Measurements from ENCODE around the gene ZNF75A. TPM values are rescaled to one million over a fixed set of nuclear protein-coding genes. Genes with fewer than 3 reads are reported as not detected.

ZNF75A gene
- total and polyA plus RNA-seq, 9 of the 15 experiments (the other 6 are each of a cell fraction or from before 2014, with no cell fraction given), result 7.2 to 24.5 (median 17.1) TPM

GRCh38 chr16:3364774-3365427 is 59.6 kb downstream of the ZNF75A start:
- DNase-seq (ENCODE audit: extremely low read depth in 1 of 4, low spot score in 3 of 4) (no peak), FAIRE-seq (no peak), ATAC-seq (no peak)
- Histone ChIP-seq H3K4me2 (ENCODE audit: insufficient read depth, low read length) (no peak overlapping the region), H3K27ac (ENCODE audit: extremely low read depth, low read depth, low read length) (no peak overlapping the region), H3K27me3 (ENCODE audit: control insufficient read depth in 2 of 2, insufficient read depth in 2 of 2, low read length in 2 of 2) (peaks cover 5 to 10% of the 10 kb centered on the region in 2 experiments; a peak in 3 of 5 replicates), H4K20me1 (replicated peaks; ENCODE audit: control insufficient read depth, insufficient read depth, low read length) (no peaks in the 10 kb centered on the region), H3K9me3 (replicated peaks; ENCODE audit: control insufficient read depth, insufficient read depth, low read depth, low read length) (peaks cover 1% of the 10 kb centered on the region; the same call in 1 of the 2 replicates), H3K4me3 (no peak overlapping the region), H3K4me1 (replicated peaks in 1 of 2; ENCODE audit: control insufficient read depth in 2 of 2, insufficient read depth in 2 of 2, low read length in 2 of 2) (peaks cover 0 to 6% of the 10 kb centered on the region in 2 experiments; a peak in 1 of 5 replicates), H3K9me1 (ENCODE audit: control insufficient read depth, insufficient read depth, low read length) (no peaks in the 10 kb centered on the region), H3K36me3 (ENCODE audit: control insufficient read depth, insufficient read depth, low read length) (no peaks in the 10 kb centered on the region), H3K9ac (ENCODE audit: insufficient read depth in 1 of 2, low read depth in 2 of 2, low read length in 2 of 2) (no peak overlapping the region), H3K79me2 (ENCODE audit: control insufficient read depth, insufficient read depth, low read length) (no peaks in the 10 kb centered on the region), H2AFZ (ENCODE audit: low read depth, low read length) (no peak overlapping the region)
- in situ Hi-C loops (cut with MboI) (no loop called here), intact Hi-C loops (cut with micrococcal nuclease) (loop anchor here (10.0 kb wide), 1 partner anchor 130 kb away; the partner anchor contains the start of gene C16orf90)
- 0 out of 2 replicates have a peak, but pooled peaks have one; percentile 10 for TF ChIP-seq CEBPG (CRISPR knock-in tag; IDR thresholded peaks at IDR 0.05)
- no peak for TF ChIP-seq CEBPG (tag; conservative IDR thresholded peaks at IDR 0.05 in 1 of 2, IDR thresholded peaks at IDR 0.05 in 1 of 2)
- TF ChIP-seq E2F4 (CRISPR knock-in tag; IDR thresholded peaks at IDR 0.05; ENCODE audit: low read depth), result no peak
- POLR2A ChIA-PET, result interaction anchor here (0.7 kb wide), 1 partner anchor 102 kb away, joined by 3 read pairs; no protein-coding TSS in a partner anchor
- 54% methylated on average over 40 of the region's 42 CpGs for WGBS (ENCODE audit: insufficient coverage, low coverage, missing lambda C conversion rate)
- CTCF ChIA-PET (ENCODE audit: low intra/inter-chr PET ratio), result no interaction called here
- no TSS peak for BruUV-seq (replicated peaks)

Other genes starting within 250 kb of the ZNF75A start
Only the 7 nearest of the 16 such genes appear.
- 11.2 and 11.8 TPM in 2 replicates for gene ZNF200, start 70.3 kb upstream of the ZNF75A start, total RNA-seq (2014; rRNA removed)
- 11.6 and 15.1 TPM in 2 replicates for gene ZNF200, start 70.3 kb upstream of the ZNF75A start, total RNA-seq (2014; rRNA removed; fragmentation: Illumina TruSeq; extraction: Trizol)
- gene ZNF200, start 70.3 kb upstream of the ZNF75A start, total RNA-seq (2015; rRNA removed; fragmentation: Illumina TruSeq; extraction: Trizol), result 12.1 and 14.5 TPM in 2 replicates
- gene ZNF200, start 70.3 kb upstream of the ZNF75A start, total RNA-seq (2021), result 9.6 and 11.5 TPM in 2 replicates
- gene ZNF200, start 70.3 kb upstream of the ZNF75A start, polyA plus RNA-seq (2011; rRNA removed), result 5.3 and 6.0 TPM in 2 replicates
- gene ZNF200, start 70.3 kb upstream of the ZNF75A start, polyA plus RNA-seq (2014; fragmentation: Illumina TruSeq; extraction: Trizol), result 9.2 and 11.0 TPM in 2 replicates
- 1 to 10 TPM; 4.8 to 6.6 TPM for gene ZNF200, start 70.3 kb upstream of the ZNF75A start, polyA plus RNA-seq (2014; fragmentation: Nextera tagmentation; extraction: Ambion mirVana)
- 8.4 and 9.8 TPM in 2 replicates for gene ZNF200, start 70.3 kb upstream of the ZNF75A start, polyA plus RNA-seq (2014; rRNA removed)
- gene MEFV, start 48.9 kb upstream of the ZNF75A start, total RNA-seq (2014; rRNA removed), result 0.14 TPM in 1 of 2 replicates, not detected in the other
- gene MEFV, start 48.9 kb upstream of the ZNF75A start, total RNA-seq (2014; rRNA removed; fragmentation: Illumina TruSeq; extraction: Trizol), result not detected in 2 replicates
- not detected in 2 replicates for gene MEFV, start 48.9 kb upstream of the ZNF75A start, total RNA-seq (2015; rRNA removed; fragmentation: Illumina TruSeq; extraction: Trizol)
- gene MEFV, start 48.9 kb upstream of the ZNF75A start, total RNA-seq (2021), result not detected in 2 replicates
- gene MEFV, start 48.9 kb upstream of the ZNF75A start, polyA plus RNA-seq (2011; rRNA removed), result not detected in 2 replicates
- not detected in 2 replicates for gene MEFV, start 48.9 kb upstream of the ZNF75A start, polyA plus RNA-seq (2014; fragmentation: Illumina TruSeq; extraction: Trizol)
- not detected for gene MEFV, start 48.9 kb upstream of the ZNF75A start, polyA plus RNA-seq (2014; fragmentation: Nextera tagmentation; extraction: Ambion mirVana)
- gene MEFV, start 48.9 kb upstream of the ZNF75A start, polyA plus RNA-seq (2014; rRNA removed), result not detected in 2 replicates
- 45.9 and 48.3 TPM in 2 replicates for gene ZNF263, start 22.0 kb upstream of the ZNF75A start, total RNA-seq (2014; rRNA removed)
- gene ZNF263, start 22.0 kb upstream of the ZNF75A start, total RNA-seq (2014; rRNA removed; fragmentation: Illumina TruSeq; extraction: Trizol), result 31.8 and 33.5 TPM in 2 replicates
- gene ZNF263, start 22.0 kb upstream of the ZNF75A start, total RNA-seq (2015; rRNA removed; fragmentation: Illumina TruSeq; extraction: Trizol), result 36.2 and 36.8 TPM in 2 replicates
- 26.3 and 30.6 TPM in 2 replicates for gene ZNF263, start 22.0 kb upstream of the ZNF75A start, total RNA-seq (2021)
- 8.6 and 11.0 TPM in 2 replicates for gene ZNF263, start 22.0 kb upstream of the ZNF75A start, polyA plus RNA-seq (2011; rRNA removed)
- 34.1 and 35.5 TPM in 2 replicates for gene ZNF263, start 22.0 kb upstream of the ZNF75A start, polyA plus RNA-seq (2014; fragmentation: Illumina TruSeq; extraction: Trizol)
- gene ZNF263, start 22.0 kb upstream of the ZNF75A start, polyA plus RNA-seq (2014; fragmentation: Nextera tagmentation; extraction: Ambion mirVana), result 1 to 10 TPM; 4.6 to 4.8 TPM
- gene ZNF263, start 22.0 kb upstream of the ZNF75A start, polyA plus RNA-seq (2014; rRNA removed), result 27.5 and 36.0 TPM in 2 replicates
- gene TIGD7, start 67 bp upstream of the ZNF75A start, total RNA-seq (2014; rRNA removed), result 4.9 and 5.8 TPM in 2 replicates
- 9.1 and 13.0 TPM in 2 replicates for gene TIGD7, start 67 bp upstream of the ZNF75A start, total RNA-seq (2014; rRNA removed; fragmentation: Illumina TruSeq; extraction: Trizol)
- 5.4 and 6.7 TPM in 2 replicates for gene TIGD7, start 67 bp upstream of the ZNF75A start, total RNA-seq (2015; rRNA removed; fragmentation: Illumina TruSeq; extraction: Trizol)
- gene TIGD7, start 67 bp upstream of the ZNF75A start, total RNA-seq (2021), result 5.2 and 6.2 TPM in 2 replicates
- gene TIGD7, start 67 bp upstream of the ZNF75A start, polyA plus RNA-seq (2011; rRNA removed), result 8.7 and 10.7 TPM in 2 replicates
- gene TIGD7, start 67 bp upstream of the ZNF75A start, polyA plus RNA-seq (2014; fragmentation: Illumina TruSeq; extraction: Trizol), result 9.0 and 9.4 TPM in 2 replicates
- gene TIGD7, start 67 bp upstream of the ZNF75A start, polyA plus RNA-seq (2014; fragmentation: Nextera tagmentation; extraction: Ambion mirVana), result 1 to 10 TPM in 1 of 2 experiments, under 1 TPM in 1; 0.84 to 2.0 TPM
- gene TIGD7, start 67 bp upstream of the ZNF75A start, polyA plus RNA-seq (2014; rRNA removed), result 8.0 and 8.9 TPM in 2 replicates
- not detected in 2 replicates for gene OR2C1, start 50.4 kb downstream of the ZNF75A start, total RNA-seq (2014; rRNA removed)
- gene OR2C1, start 50.4 kb downstream of the ZNF75A start, total RNA-seq (2014; rRNA removed; fragmentation: Illumina TruSeq; extraction: Trizol), result not detected in 2 replicates
- gene OR2C1, start 50.4 kb downstream of the ZNF75A start, total RNA-seq (2015; rRNA removed; fragmentation: Illumina TruSeq; extraction: Trizol), result not detected in 2 replicates
- not detected in 2 replicates for gene OR2C1, start 50.4 kb downstream of the ZNF75A start, total RNA-seq (2021)
- gene OR2C1, start 50.4 kb downstream of the ZNF75A start, polyA plus RNA-seq (2011; rRNA removed), result not detected in 2 replicates
- not detected in 2 replicates for gene OR2C1, start 50.4 kb downstream of the ZNF75A start, polyA plus RNA-seq (2014; fragmentation: Illumina TruSeq; extraction: Trizol)
- gene OR2C1, start 50.4 kb downstream of the ZNF75A start, polyA plus RNA-seq (2014; fragmentation: Nextera tagmentation; extraction: Ambion mirVana), result not detected
- gene OR2C1, start 50.4 kb downstream of the ZNF75A start, polyA plus RNA-seq (2014; rRNA removed), result not detected in 2 replicates
- 14.6 and 16.3 TPM in 2 replicates for gene ZSCAN32, start 95.5 kb downstream of the ZNF75A start, total RNA-seq (2014; rRNA removed)
- gene ZSCAN32, start 95.5 kb downstream of the ZNF75A start, total RNA-seq (2014; rRNA removed; fragmentation: Illumina TruSeq; extraction: Trizol), result 21.1 and 21.3 TPM in 2 replicates
- 16.6 and 17.9 TPM in 2 replicates for gene ZSCAN32, start 95.5 kb downstream of the ZNF75A start, total RNA-seq (2015; rRNA removed; fragmentation: Illumina TruSeq; extraction: Trizol)
- gene ZSCAN32, start 95.5 kb downstream of the ZNF75A start, total RNA-seq (2021), result 16.5 TPM in 2 replicates
- 28.5 and 29.4 TPM in 2 replicates for gene ZSCAN32, start 95.5 kb downstream of the ZNF75A start, polyA plus RNA-seq (2011; rRNA removed)
- 22.6 and 26.1 TPM in 2 replicates for gene ZSCAN32, start 95.5 kb downstream of the ZNF75A start, polyA plus RNA-seq (2014; fragmentation: Illumina TruSeq; extraction: Trizol)
- gene ZSCAN32, start 95.5 kb downstream of the ZNF75A start, polyA plus RNA-seq (2014; fragmentation: Nextera tagmentation; extraction: Ambion mirVana), result 10 to 100 TPM; 16.0 to 24.6 TPM
- gene ZSCAN32, start 95.5 kb downstream of the ZNF75A start, polyA plus RNA-seq (2014; rRNA removed), result 18.4 and 19.2 TPM in 2 replicates
- gene ZNF174, start 95.7 kb downstream of the ZNF75A start, total RNA-seq (2014; rRNA removed), result 13.7 and 16.3 TPM in 2 replicates
- 10.0 TPM in 2 replicates for gene ZNF174, start 95.7 kb downstream of the ZNF75A start, total RNA-seq (2014; rRNA removed; fragmentation: Illumina TruSeq; extraction: Trizol)
- 11.5 and 12.5 TPM in 2 replicates for gene ZNF174, start 95.7 kb downstream of the ZNF75A start, total RNA-seq (2015; rRNA removed; fragmentation: Illumina TruSeq; extraction: Trizol)
- 11.2 and 12.4 TPM in 2 replicates for gene ZNF174, start 95.7 kb downstream of the ZNF75A start, total RNA-seq (2021)
- gene ZNF174, start 95.7 kb downstream of the ZNF75A start, polyA plus RNA-seq (2011; rRNA removed), result 13.3 and 14.5 TPM in 2 replicates
- gene ZNF174, start 95.7 kb downstream of the ZNF75A start, polyA plus RNA-seq (2014; fragmentation: Illumina TruSeq; extraction: Trizol), result 14.9 and 19.1 TPM in 2 replicates
- 1 to 10 TPM; 5.1 to 8.3 TPM for gene ZNF174, start 95.7 kb downstream of the ZNF75A start, polyA plus RNA-seq (2014; fragmentation: Nextera tagmentation; extraction: Ambion mirVana)
- 12.4 and 13.1 TPM in 2 replicates for gene ZNF174, start 95.7 kb downstream of the ZNF75A start, polyA plus RNA-seq (2014; rRNA removed)